K562 (cell line): Measurements from ENCODE around the gene UBL7. TPM values are rescaled to one million over a fixed set of nuclear protein-coding genes. Genes with fewer than 3 reads are reported as not detected.

Experiments used
- ARID1B ChIP-seq: fragments of 450-650 bp; IDR thresholded peaks from 2 replicates; pipeline ENCODE4 v1.6.1; 2016; ENCODE audit warnings: antibody characterized with exemption, mild to moderate bottlenecking, inconsistent platforms
- FOXJ2 ChIP-seq: fragments of 200-800 bp; sonication (Bioruptor generic); IDR thresholded peaks from 2 replicates; pipeline ENCODE4 v1.6.1; 2016; ENCODE audit warnings: missing genetic modification characterization, missing compliant biosample characterization
- SAFB ChIP-seq: fragments of 200-400 bp; formaldehyde crosslinking; IDR thresholded peaks from 2 replicates; pipeline ENCODE4 v1.6.1; 2017; ENCODE audit warnings: low read depth, low read length, borderline replicate concordance
- SP2 ChIP-seq: IDR thresholded peaks from 2 replicates; pipeline ENCODE4 v1.6.1; 2011; ENCODE audit warnings: mild to moderate bottlenecking, low read depth, low read length, moderate library complexity; ENCODE audit not compliant: poor library complexity, severe bottlenecking; ENCODE audit errors: extremely low read depth
- ZBED1 ChIP-seq: IDR thresholded peaks from 2 replicates; pipeline ENCODE4 v1.6.1; 2014
- ZNF133 ChIP-seq: fragments of 250-450 bp; sonication (Bioruptor Pico); IDR thresholded peaks from 2 replicates; pipeline ENCODE4 v1.4.0; 2020; ENCODE audit warnings: mild to moderate bottlenecking
- ZNF57 ChIP-seq: fragments of 450-650 bp; formaldehyde crosslinking; IDR thresholded peaks from 2 replicates; pipeline ENCODE4 v1.4.0; 2020; ENCODE audit warnings: mild to moderate bottlenecking, moderate library complexity
- polyA plus RNA-seq, 8 experiments: library from polyadenylated mRNA; depleted of rRNA in 4 of 8; stranded (reverse) in 5 of 8; unstranded in 3 of 8; fragments of >200 nt; fragmentation: Nextera tagmentation in 2 of 8; fragmentation: Illumina TruSeq in 1 of 8; extraction: Ambion mirVana in 2 of 8; extraction: Trizol in 1 of 8; gene quantifications; 2 replicates each; pipeline versions ENCODE4 v1.2.1 to v1.2.3, GENCODE V29; 2011 to 2014; ENCODE audit warnings: inconsistent platforms in 1 of 8, missing spikeins in 1 of 8
- total RNA-seq, 7 experiments: library from RNA; depleted of rRNA in 6 of 7; stranded (reverse); fragments of >200 nt in 6 of 7; fragmentation: Illumina TruSeq in 2 of 7; extraction: Trizol in 2 of 7; gene quantifications; 2 replicates each; pipeline versions ENCODE4 v1.2.1 to v1.2.3, GENCODE V29; 2011 to 2021; ENCODE audit warnings: low replicate concordance in 1 of 7
- TF ChIP-seq, protein P1 (sequence below): fragments of 450-650 bp; formaldehyde crosslinking; IDR thresholded peaks from 2 replicates; pipeline ENCODE4 v1.4.0; 2020; ENCODE audit warnings: mild to moderate bottlenecking, moderate library complexity
- TF ChIP-seq, protein P2 (sequence below), 2 experiments: IDR thresholded peaks in 1 of 2; conservative IDR thresholded peaks in 1 of 2; 2 replicates each; pipeline ENCODE4 v1.6.1; 2016; ENCODE audit warnings: low read depth in 2 of 2, mild to moderate bottlenecking in 1 of 2, missing compliant biosample characterization in 1 of 2, missing genetic modification characterization in 1 of 2, moderate library complexity in 1 of 2

Gene UBL7
- total and polyA plus RNA-seq, 9 of the 15 experiments (the other 6 are each of a cell fraction or from before 2014, with no cell fraction given), result 19.2 to 63.4 (median 44.9) TPM

DNA sequence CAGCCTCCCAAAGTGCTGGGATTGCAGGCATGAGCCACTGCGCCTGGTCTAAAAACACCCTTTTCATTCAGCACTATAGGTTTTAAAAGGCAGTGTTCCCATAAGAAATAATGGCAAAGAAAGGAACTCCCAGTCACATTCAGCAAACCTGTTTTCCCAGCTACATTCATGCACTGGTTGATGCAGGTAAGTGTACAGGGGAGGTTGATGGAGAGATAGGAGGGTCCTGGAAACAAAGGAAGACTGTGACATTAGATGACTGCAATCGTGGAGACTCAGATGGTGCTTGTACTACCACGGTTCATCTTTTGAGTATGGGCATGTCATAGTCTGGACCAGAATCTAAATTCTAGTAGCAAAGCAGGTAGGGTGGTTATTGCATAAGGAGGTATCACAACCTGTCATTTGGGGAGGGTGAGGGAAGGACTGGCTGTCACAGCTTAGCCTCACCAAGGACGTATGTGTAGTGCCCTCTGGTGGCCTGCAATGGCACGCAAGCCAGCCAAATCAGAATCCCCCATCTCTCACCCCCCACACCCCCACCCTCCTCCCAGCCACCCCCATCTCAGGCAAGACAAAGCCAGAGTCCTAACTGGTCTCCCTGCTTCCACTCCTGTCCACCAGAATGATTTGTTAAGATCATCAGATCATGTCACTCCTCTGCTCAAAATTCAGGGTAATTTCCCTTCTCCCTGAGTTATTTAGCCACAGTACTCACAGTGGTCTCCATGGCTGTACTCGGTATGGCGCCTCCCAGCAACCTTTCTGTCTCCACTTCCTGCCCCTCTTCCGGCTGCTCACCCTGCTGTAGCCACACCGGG, 28.8 kb upstream of the UBL7 start (continued):
- TF ChIP-seq, protein P1, sequence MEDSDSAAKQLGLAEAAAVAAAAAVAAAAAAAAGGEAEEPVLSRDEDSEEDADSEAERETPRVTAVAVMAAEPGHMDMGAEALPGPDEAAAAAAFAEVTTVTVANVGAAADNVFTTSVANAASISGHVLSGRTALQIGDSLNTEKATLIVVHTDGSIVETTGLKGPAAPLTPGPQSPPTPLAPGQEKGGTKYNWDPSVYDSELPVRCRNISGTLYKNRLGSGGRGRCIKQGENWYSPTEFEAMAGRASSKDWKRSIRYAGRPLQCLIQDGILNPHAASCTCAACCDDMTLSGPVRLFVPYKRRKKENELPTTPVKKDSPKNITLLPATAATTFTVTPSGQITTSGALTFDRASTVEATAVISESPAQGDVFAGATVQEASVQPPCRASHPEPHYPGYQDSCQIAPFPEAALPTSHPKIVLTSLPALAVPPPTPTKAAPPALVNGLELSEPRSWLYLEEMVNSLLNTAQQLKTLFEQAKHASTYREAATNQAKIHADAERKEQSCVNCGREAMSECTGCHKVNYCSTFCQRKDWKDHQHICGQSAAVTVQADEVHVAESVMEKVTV (CRISPR knock-in tag), result peak; percentile 28; the same call in 1 of the 2 replicates
- TF ChIP-seq ZBED1 (no peak), ZNF133 (no peak), ZNF57 (CRISPR knock-in tag) (no peak), SAFB (no peak), SP2 (no peak), ARID1B (peak; percentile 9; the same call in 1 of the 2 replicates), FOXJ2 (tag) (no peak)
- TF ChIP-seq, protein P2, sequence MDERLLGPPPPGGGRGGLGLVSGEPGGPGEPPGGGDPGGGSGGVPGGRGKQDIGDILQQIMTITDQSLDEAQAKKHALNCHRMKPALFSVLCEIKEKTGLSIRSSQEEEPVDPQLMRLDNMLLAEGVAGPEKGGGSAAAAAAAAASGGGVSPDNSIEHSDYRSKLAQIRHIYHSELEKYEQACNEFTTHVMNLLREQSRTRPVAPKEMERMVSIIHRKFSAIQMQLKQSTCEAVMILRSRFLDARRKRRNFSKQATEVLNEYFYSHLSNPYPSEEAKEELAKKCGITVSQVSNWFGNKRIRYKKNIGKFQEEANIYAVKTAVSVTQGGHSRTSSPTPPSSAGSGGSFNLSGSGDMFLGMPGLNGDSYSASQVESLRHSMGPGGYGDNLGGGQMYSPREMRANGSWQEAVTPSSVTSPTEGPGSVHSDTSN (CRISPR knock-in tag; IDR thresholded peaks at IDR 0.05; ENCODE audit: low read depth), result no peak
- TF ChIP-seq, protein P2 (tag; conservative IDR thresholded peaks at IDR 0.05; ENCODE audit: low read depth), result no peak
